ENCODE data around the gene SYNE2. TPM values are rescaled to one million over a fixed set of nuclear protein-coding genes. Genes with fewer than 3 reads are reported as not detected.

The SYNE2 gene
- polyA plus RNA-seq, 1 donor = 50.5 TPM

- Histone ChIP-seq H3K36me3 (ENCODE audit: control insufficient read depth, insufficient read depth, low read length) (peaks cover 93% of the 10 kb centered on the region), H3K4me3 (ENCODE audit: low read length) (no peak overlapping the region), H3K27me3 (ENCODE audit: control insufficient read depth, insufficient read depth, low read length) (no peaks in the 10 kb centered on the region), H3K9me3 (ENCODE audit: control insufficient read depth, low read depth, low read length) (no peaks in the 10 kb centered on the region), H3K27ac (ENCODE audit: low read length) (no peak overlapping the region), H3K4me1 (ENCODE audit: control insufficient read depth, insufficient read depth, low read length) (no peaks in the 10 kb centered on the region)
- 75% methylated on average over 6 of the region's 15 CpGs for WGBS (ENCODE audit: insufficient coverage, low lambda C conversion rate)
- DNase-seq = no peak
These were observed 365.8 kb downstream of the SYNE2 start for GRCh38 chr14:64218344-64219240.

GRCh38 chr14:64220056-64220455 is 367.3 kb downstream of the SYNE2 start:
- H3K27me3 ChIP-seq (ENCODE audit: control insufficient read depth, insufficient read depth, low read length) = no peaks in the 10 kb centered on the region
- DNase-seq = no peak
- no CpG with 5 or more reads among the region's 4 CpGs for WGBS (ENCODE audit: insufficient coverage, low lambda C conversion rate)
- no peaks in the 10 kb centered on the region for H3K4me1 ChIP-seq (ENCODE audit: control insufficient read depth, insufficient read depth, low read length)
- H3K27ac ChIP-seq (ENCODE audit: low read length) = no peak overlapping the region
- H3K36me3 ChIP-seq (ENCODE audit: control insufficient read depth, insufficient read depth, low read length) = peaks cover 95% of the 10 kb centered on the region
- no peak overlapping the region for H3K4me3 ChIP-seq (ENCODE audit: low read length)
- no peaks in the 10 kb centered on the region for H3K9me3 ChIP-seq (ENCODE audit: control insufficient read depth, low read depth, low read length)

GRCh38 chr14:64220466-64220865 is 367.7 kb downstream of the SYNE2 start:
- Histone ChIP-seq H3K4me1 (ENCODE audit: control insufficient read depth, insufficient read depth, low read length) (no peaks in the 10 kb centered on the region), H3K4me3 (ENCODE audit: low read length) (no peak overlapping the region), H3K36me3 (ENCODE audit: control insufficient read depth, insufficient read depth, low read length) (peaks cover 95% of the 10 kb centered on the region), H3K27me3 (ENCODE audit: control insufficient read depth, insufficient read depth, low read length) (no peaks in the 10 kb centered on the region), H3K27ac (ENCODE audit: low read length) (no peak overlapping the region), H3K9me3 (ENCODE audit: control insufficient read depth, low read depth, low read length) (no peaks in the 10 kb centered on the region)
- WGBS (ENCODE audit: insufficient coverage, low lambda C conversion rate) = no CpG with 5 or more reads among the region's 14 CpGs
- DNase-seq = no peak

GRCh38 chr14:64221391-64222003 is 368.7 kb downstream of the SYNE2 start:
- Histone ChIP-seq H3K27me3 (ENCODE audit: control insufficient read depth, insufficient read depth, low read length) (no peaks in the 10 kb centered on the region), H3K36me3 (ENCODE audit: control insufficient read depth, insufficient read depth, low read length) (peaks cover 92% of the 10 kb centered on the region), H3K9me3 (ENCODE audit: control insufficient read depth, low read depth, low read length) (no peaks in the 10 kb centered on the region), H3K4me1 (ENCODE audit: control insufficient read depth, insufficient read depth, low read length) (no peaks in the 10 kb centered on the region), H3K4me3 (ENCODE audit: low read length) (no peak overlapping the region), H3K27ac (ENCODE audit: low read length) (no peak overlapping the region)
- no peak for DNase-seq
- 90% methylated on average over 2 of the region's 14 CpGs for WGBS (ENCODE audit: insufficient coverage, low lambda C conversion rate)

GRCh38 chr14:64225151-64225757 is 372.4 kb downstream of the SYNE2 start:
- WGBS (ENCODE audit: insufficient coverage, low lambda C conversion rate) = no CpG with 5 or more reads among the region's 10 CpGs
- no peaks in the 10 kb centered on the region for H3K4me1 ChIP-seq (ENCODE audit: control insufficient read depth, insufficient read depth, low read length)
- H3K27me3 ChIP-seq (ENCODE audit: control insufficient read depth, insufficient read depth, low read length) = no peaks in the 10 kb centered on the region
- H3K4me3 ChIP-seq (ENCODE audit: low read length) = no peak overlapping the region
- H3K36me3 ChIP-seq (ENCODE audit: control insufficient read depth, insufficient read depth, low read length) = peaks cover 81% of the 10 kb centered on the region
- no peak for DNase-seq
- no peak overlapping the region for H3K27ac ChIP-seq (ENCODE audit: low read length)
- no peaks in the 10 kb centered on the region for H3K9me3 ChIP-seq (ENCODE audit: control insufficient read depth, low read depth, low read length)

- no CpG with 5 or more reads among the region's 1 CpG for WGBS (ENCODE audit: insufficient coverage, low lambda C conversion rate)
- no peak overlapping the region for H3K4me3 ChIP-seq (ENCODE audit: low read length)
- H3K27ac ChIP-seq (ENCODE audit: low read length) = no peak overlapping the region
- H3K9me3 ChIP-seq (ENCODE audit: control insufficient read depth, low read depth, low read length) = no peaks in the 10 kb centered on the region
- H3K27me3 ChIP-seq (ENCODE audit: control insufficient read depth, insufficient read depth, low read length) = no peaks in the 10 kb centered on the region
- peaks cover 70% of the 10 kb centered on the region for H3K36me3 ChIP-seq (ENCODE audit: control insufficient read depth, insufficient read depth, low read length)
- no peak for DNase-seq
- no peaks in the 10 kb centered on the region for H3K4me1 ChIP-seq (ENCODE audit: control insufficient read depth, insufficient read depth, low read length)
These were observed 375.1 kb downstream of the SYNE2 start for GRCh38 chr14:64227856-64228255.

- no peaks in the 10 kb centered on the region for H3K4me1 ChIP-seq (ENCODE audit: control insufficient read depth, insufficient read depth, low read length)
- WGBS (ENCODE audit: insufficient coverage, low lambda C conversion rate) = no CpG with 5 or more reads among the region's 3 CpGs
- H3K9me3 ChIP-seq (ENCODE audit: control insufficient read depth, low read depth, low read length) = no peaks in the 10 kb centered on the region
- H3K27me3 ChIP-seq (ENCODE audit: control insufficient read depth, insufficient read depth, low read length) = no peaks in the 10 kb centered on the region
- DNase-seq = no peak
- no peak overlapping the region for H3K27ac ChIP-seq (ENCODE audit: low read length)
- H3K4me3 ChIP-seq (ENCODE audit: low read length) = no peak overlapping the region
- H3K36me3 ChIP-seq (ENCODE audit: control insufficient read depth, insufficient read depth, low read length) = peaks cover 54% of the 10 kb centered on the region
These were observed 376.7 kb downstream of the SYNE2 start for GRCh38 chr14:64229489-64229888.

- Histone ChIP-seq H3K27me3 (ENCODE audit: control insufficient read depth, insufficient read depth, low read length) (no peaks in the 10 kb centered on the region), H3K27ac (ENCODE audit: low read length) (no peak overlapping the region), H3K4me3 (ENCODE audit: low read length) (no peak overlapping the region), H3K36me3 (ENCODE audit: control insufficient read depth, insufficient read depth, low read length) (peaks cover 33% of the 10 kb centered on the region), H3K4me1 (ENCODE audit: control insufficient read depth, insufficient read depth, low read length) (no peaks in the 10 kb centered on the region), H3K9me3 (ENCODE audit: control insufficient read depth, low read depth, low read length) (no peaks in the 10 kb centered on the region)
- no peak for DNase-seq
- no CpG with 5 or more reads among the region's 9 CpGs for WGBS (ENCODE audit: insufficient coverage, low lambda C conversion rate)
These were observed 379.5 kb downstream of the SYNE2 start for GRCh38 chr14:64232095-64232838.

- DNase-seq = no peak
- Histone ChIP-seq H3K4me1 (ENCODE audit: control insufficient read depth, insufficient read depth, low read length) (no peaks in the 10 kb centered on the region), H3K27me3 (ENCODE audit: control insufficient read depth, insufficient read depth, low read length) (no peaks in the 10 kb centered on the region), H3K27ac (ENCODE audit: low read length) (no peak overlapping the region), H3K36me3 (ENCODE audit: control insufficient read depth, insufficient read depth, low read length) (peaks cover 27% of the 10 kb centered on the region), H3K4me3 (ENCODE audit: low read length) (no peak overlapping the region), H3K9me3 (ENCODE audit: control insufficient read depth, low read depth, low read length) (no peaks in the 10 kb centered on the region)
- WGBS (ENCODE audit: insufficient coverage, low lambda C conversion rate) = no CpG with 5 or more reads among the region's 9 CpGs
These were observed 380.1 kb downstream of the SYNE2 start for GRCh38 chr14:64232944-64233343.

GRCh38 chr14:64233531-64234190 is 380.9 kb downstream of the SYNE2 start:
- H3K27ac ChIP-seq (ENCODE audit: low read length) = no peak overlapping the region
- no peaks in the 10 kb centered on the region for H3K4me1 ChIP-seq (ENCODE audit: control insufficient read depth, insufficient read depth, low read length)
- H3K27me3 ChIP-seq (ENCODE audit: control insufficient read depth, insufficient read depth, low read length) = no peaks in the 10 kb centered on the region
- H3K36me3 ChIP-seq (ENCODE audit: control insufficient read depth, insufficient read depth, low read length) = peaks cover 23% of the 10 kb centered on the region
- no CpG with 5 or more reads among the region's 4 CpGs for WGBS (ENCODE audit: insufficient coverage, low lambda C conversion rate)
- H3K9me3 ChIP-seq (ENCODE audit: control insufficient read depth, low read depth, low read length) = no peaks in the 10 kb centered on the region
- no peak for DNase-seq
- no peak overlapping the region for H3K4me3 ChIP-seq (ENCODE audit: low read length)
